Small intestine (tissue), 7 donors: Measurements from ENCODE around the gene MTCL3.

ENCODE experiments used
- DNase-seq, 2 donors: peaks; one replicate each; pipeline versions ENCODE4 v3.0.0 to v3.0.0-alpha.2; 2013
- FAIRE-seq: peaks from 2 replicates; lab custom pipeline; 2012; peaks lifted over from hg19 to GRCh38; lab: Jason Lieb, UNC
- H3K27ac ChIP-seq, 3 donors: one replicate each; pipeline ENCODE4 v1.5.1; 2013; ENCODE audit warnings: low read length in 2 of 3, mild to moderate bottlenecking in 2 of 3, control low read depth in 1 of 3, inconsistent platforms in 1 of 3, low read depth in 1 of 3, moderate library complexity in 1 of 3
- H3K27me3 ChIP-seq, 3 donors: one replicate each; pipeline ENCODE4 v1.6.1; 2013; ENCODE audit warnings: low read length in 3 of 3, inconsistent platforms in 1 of 3; ENCODE audit not compliant: control insufficient read depth in 3 of 3, insufficient read depth in 3 of 3
- H3K36me3 ChIP-seq, 3 donors: one replicate each; pipeline ENCODE4 v1.6.1; 2013; ENCODE audit warnings: low read length in 3 of 3, inconsistent platforms in 1 of 3, low read depth in 1 of 3, mild to moderate bottlenecking in 1 of 3, moderate library complexity in 1 of 3; ENCODE audit not compliant: control insufficient read depth in 3 of 3, insufficient read depth in 2 of 3
- H3K4me1 ChIP-seq, 3 donors: one replicate each; pipeline ENCODE4 v1.6.1; 2013; ENCODE audit warnings: low read length in 2 of 3, inconsistent platforms in 1 of 3, low read depth in 1 of 3, mild to moderate bottlenecking in 1 of 3, moderate library complexity in 1 of 3; ENCODE audit not compliant: control insufficient read depth in 3 of 3, insufficient read depth in 2 of 3
- H3K4me3 ChIP-seq, 3 donors: one replicate each; pipeline ENCODE4 v1.5.1; 2013; ENCODE audit warnings: low read length in 3 of 3, control low read depth in 1 of 3, inconsistent platforms in 1 of 3, low read depth in 1 of 3, mild to moderate bottlenecking in 1 of 3, moderate library complexity in 1 of 3
- H3K9me3 ChIP-seq, 2 donors: one replicate each; pipeline ENCODE4 v1.6.1; 2013; ENCODE audit warnings: low read depth in 1 of 2, low read length in 1 of 2; ENCODE audit not compliant: control insufficient read depth in 2 of 2, insufficient read depth in 1 of 2
- WGBS, 3 donors: extraction: QIAGEN DNeasy Blood & Tissue Kit; methylation state at CpG; one replicate each; pipeline ENCODE4 v1.1.7; 2013; 5-methylcytosine and 5-hydroxymethylcytosine counted together
- donor health status: healthy with polysubstance abuse.
- donor health status: control.
- donor health status: control.
- donor health status: Bipolar disorder and iron deficiency.
- donor health status: healthy.

MTCL3 gene

DNA sequence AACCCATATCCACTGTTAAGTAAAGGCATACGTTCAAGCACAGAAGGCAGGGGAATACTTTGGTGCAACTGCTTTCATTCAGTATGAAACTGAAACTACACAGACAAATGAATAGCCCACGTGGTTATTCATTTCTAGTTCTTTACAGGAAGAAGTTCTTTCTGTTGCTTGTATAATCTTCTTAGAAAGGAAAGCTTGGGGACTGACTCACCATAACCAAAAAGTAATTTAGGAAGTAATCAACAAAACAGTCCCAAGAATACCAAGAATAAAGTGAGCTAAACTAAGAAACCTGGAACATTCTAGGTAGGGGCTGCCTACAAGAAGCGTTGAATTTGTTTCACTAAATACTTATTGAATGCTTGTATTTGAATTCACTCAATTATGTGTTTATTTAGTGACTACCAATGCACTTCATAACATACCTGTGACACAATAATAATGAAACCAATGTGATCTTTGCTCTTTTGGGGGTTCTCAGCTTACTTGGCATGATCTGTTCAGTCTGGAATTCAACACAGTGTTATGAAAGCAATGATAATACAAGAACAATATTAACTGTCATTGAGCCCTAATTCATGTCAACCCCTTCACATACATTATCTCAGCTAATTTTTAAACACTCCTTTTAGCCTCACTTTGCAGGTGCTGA lies 34.8 kb downstream of the MTCL3 start:
- Histone ChIP-seq H3K27me3 (no peaks in the 10 kb centered on the region), H3K4me1 (peaks cover 0 to 10% (median 0%) of the 10 kb centered on the region in 3 donors), H3K36me3 (no peaks in the 10 kb centered on the region), H3K9me3 (no peaks in the 10 kb centered on the region), H3K4me3 (peak overlapping the region in 1 of 3 donors; percentile 5), H3K27ac (no peak overlapping the region)
- WGBS, 3 donors: 20 to 30% (median 22%) methylated on average over 3 of the region's 3 CpGs
- FAIRE-seq: peak; percentile 76
- peak; percentile 35 to 52 for DNase-seq

DNA sequence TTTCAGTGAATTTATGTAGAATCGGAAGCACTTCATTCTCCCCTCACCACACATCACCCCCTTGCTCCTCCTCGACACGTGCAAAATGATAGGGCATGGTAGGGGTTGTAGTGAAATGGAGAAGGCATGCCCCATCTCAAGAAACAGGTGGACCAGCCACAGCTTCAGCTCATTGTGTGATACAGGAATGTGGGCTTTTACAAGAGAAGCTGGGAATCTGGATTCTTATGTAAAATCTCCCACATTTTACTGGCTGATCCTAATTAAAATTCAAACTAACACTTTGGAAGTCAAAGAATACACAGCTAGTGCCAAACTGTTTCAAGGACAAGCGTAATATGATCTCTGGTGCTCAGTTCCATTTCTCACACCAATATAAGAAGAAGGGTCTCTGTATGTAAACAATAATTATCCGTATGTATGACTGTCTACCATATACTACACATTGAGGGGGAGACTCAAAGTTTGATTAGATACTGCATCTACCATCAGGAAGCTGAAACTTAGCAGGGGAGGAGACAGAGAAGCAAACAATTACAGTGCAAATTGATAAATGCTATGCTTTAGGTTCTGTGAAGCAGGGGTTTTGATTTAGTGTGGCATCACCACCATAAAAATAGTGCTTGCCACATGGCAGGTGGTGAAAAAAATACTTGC lies 35.6 kb downstream of the MTCL3 start:
- WGBS, 3 donors: 83 to 85% (median 83%) methylated on average over 5 of the region's 5 CpGs
- H3K4me1 ChIP-seq: peaks cover 0 to 10% (median 0%) of the 10 kb centered on the region in 3 donors
- H3K27me3 ChIP-seq: no peaks in the 10 kb centered on the region
- FAIRE-seq: no peak
- no peaks in the 10 kb centered on the region for H3K9me3 ChIP-seq
- peak overlapping the region in 1 of 3 donors; percentile 5 for H3K4me3 ChIP-seq
- H3K27ac ChIP-seq: no peak overlapping the region
- no peaks in the 10 kb centered on the region for H3K36me3 ChIP-seq
- no peak for DNase-seq

DNA sequence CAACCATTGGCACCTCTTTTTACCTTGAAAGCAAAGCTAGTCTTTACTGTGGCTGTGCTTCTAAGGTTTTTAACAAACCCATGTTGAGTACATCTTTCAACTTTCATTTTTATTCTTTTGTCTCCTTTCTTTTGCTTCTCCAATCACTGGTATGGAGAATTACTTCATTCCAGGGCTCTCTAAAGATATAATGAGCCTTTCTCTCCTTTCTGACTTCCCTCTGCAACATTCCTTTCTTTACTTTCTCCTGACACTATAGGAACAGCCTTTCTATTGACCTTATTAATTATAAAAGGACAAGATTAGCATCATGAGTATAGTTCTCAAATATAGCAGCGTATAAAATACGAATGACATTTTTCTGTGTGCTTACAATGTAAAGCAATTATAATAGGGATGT lies 36.8 kb downstream of the MTCL3 start:
- Histone ChIP-seq H3K9me3 (no peaks in the 10 kb centered on the region), H3K27ac (no peak overlapping the region), H3K4me3 (no peak overlapping the region), H3K36me3 (no peaks in the 10 kb centered on the region), H3K4me1 (peaks cover 0 to 10% (median 0%) of the 10 kb centered on the region in 3 donors), H3K27me3 (no peaks in the 10 kb centered on the region)
- FAIRE-seq (no peak), DNase-seq (no peak)
- WGBS, 3 donors: 95 to 99% (median 99%) methylated on average over 2 of the region's 2 CpGs

DNA sequence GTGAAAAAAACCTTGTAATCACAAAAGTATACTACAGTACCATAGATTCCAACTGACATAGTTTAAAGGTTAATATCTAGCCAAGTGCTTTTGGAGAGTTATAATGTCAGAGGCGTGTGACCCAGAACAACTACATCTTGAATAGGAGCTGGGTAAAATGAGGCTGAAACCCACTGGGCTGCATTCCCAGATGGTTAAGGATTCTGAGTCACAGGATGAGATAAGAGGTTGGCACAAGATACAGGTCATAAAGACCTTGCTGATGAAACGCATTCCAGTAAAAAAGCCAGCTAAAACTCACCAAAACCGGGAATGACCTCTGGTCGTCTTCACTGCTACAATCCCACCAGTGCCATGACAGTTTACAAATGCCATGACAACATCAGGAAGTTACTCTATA lies 37.5 kb downstream of the MTCL3 start:
- H3K4me1 ChIP-seq: peaks cover 0 to 10% (median 0%) of the 10 kb centered on the region in 3 donors
- DNase-seq (peak in 1 of 2 donors; percentile 13), FAIRE-seq (no peak)
- no peak overlapping the region for H3K27ac ChIP-seq
- no peaks in the 10 kb centered on the region for H3K27me3 ChIP-seq
- 20 to 54% (median 33%) methylated on average over 4 of the region's 4 CpGs for WGBS, 3 donors
- no peaks in the 10 kb centered on the region for H3K36me3 ChIP-seq
- H3K4me3 ChIP-seq: no peak overlapping the region
- no peaks in the 10 kb centered on the region for H3K9me3 ChIP-seq

DNA sequence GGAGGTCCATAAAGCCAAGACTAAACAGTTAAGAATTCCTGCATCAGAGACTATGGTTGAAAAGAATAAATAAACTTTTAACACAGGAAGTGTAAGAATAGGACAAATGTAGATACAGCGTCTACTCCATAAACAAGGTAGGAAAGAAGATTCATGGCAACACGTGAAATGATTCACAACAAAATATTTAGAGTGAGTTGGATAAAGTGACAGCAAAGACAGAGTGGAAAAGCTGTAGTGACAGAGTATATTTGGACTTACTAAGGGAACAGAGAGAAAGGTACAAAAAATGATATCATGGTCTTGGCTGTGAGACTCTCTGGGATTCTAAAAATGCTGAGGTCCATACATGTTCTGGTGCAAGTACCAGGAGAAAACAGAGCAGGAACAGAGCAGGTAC lies 38.0 kb downstream of the MTCL3 start:
- DNase-seq (no peak), FAIRE-seq (no peak)
- Histone ChIP-seq H3K36me3 (no peaks in the 10 kb centered on the region), H3K4me1 (peaks cover 0 to 10% (median 0%) of the 10 kb centered on the region in 3 donors), H3K9me3 (no peaks in the 10 kb centered on the region), H3K4me3 (no peak overlapping the region), H3K27me3 (peaks cover 0 to 2% (median 0%) of the 10 kb centered on the region in 3 donors), H3K27ac (no peak overlapping the region)
- 69 to 88% (median 85%) methylated on average over 2 of the region's 2 CpGs for WGBS, 3 donors

DNA sequence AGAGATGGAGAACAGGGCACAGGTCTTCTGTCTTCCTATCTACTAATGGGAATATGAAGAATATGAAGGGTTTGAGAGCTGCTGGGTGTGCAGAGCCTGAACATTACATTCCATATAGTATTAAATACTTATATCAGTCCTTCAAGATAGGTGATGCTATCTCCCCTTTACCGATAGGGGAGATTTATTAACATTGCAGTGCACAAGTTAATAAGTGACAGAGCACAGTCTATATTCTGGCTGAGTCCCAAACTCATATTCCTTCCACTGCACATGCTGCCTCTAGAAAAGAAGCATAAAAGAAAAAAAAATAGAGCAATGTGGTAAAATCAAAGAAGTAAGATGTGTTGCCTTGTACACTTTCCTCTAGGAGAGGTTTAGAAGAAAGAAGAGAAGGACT lies 41.5 kb downstream of the MTCL3 start:
- Histone ChIP-seq H3K36me3 (no peaks in the 10 kb centered on the region), H3K4me3 (no peak overlapping the region), H3K9me3 (peaks cover 0 to 7% of the 10 kb centered on the region in 2 donors), H3K27me3 (peaks cover 0 to 17% (median 0%) of the 10 kb centered on the region in 3 donors), H3K27ac (no peak overlapping the region), H3K4me1 (no peaks in the 10 kb centered on the region)
- DNase-seq (peak in 1 of 2 donors; percentile 49), FAIRE-seq (no peak)
- WGBS, 3 donors: 18 to 71% (median 29%) methylated on average over 1 of the region's 1 CpG

DNA sequence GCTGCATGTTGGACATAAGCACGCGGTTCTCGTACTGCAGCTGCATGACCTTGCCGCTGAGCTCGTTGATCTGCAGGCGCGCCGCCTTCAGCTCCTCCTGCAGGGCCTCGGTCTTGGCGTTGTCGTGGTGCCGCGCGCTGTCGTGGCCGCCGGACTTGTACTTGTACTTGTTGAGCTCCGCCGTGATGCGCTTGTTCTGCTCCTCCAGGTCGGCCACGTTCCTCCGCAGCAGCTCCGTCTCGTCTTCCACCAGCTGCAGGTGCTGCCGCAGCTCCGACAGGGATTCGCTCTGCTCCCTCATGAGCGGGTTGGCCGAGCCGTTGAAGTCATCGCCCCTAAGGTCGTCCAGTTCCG lies 43.3 kb downstream of the MTCL3 start:
- WGBS, 3 donors: 82 to 83% (median 82%) methylated on average over 34 of the region's 34 CpGs
- peaks cover 0 to 2% (median 0%) of the 10 kb centered on the region in 3 donors for H3K4me1 ChIP-seq
- H3K27ac ChIP-seq: no peak overlapping the region
- H3K4me3 ChIP-seq: no peak overlapping the region
- no peak for FAIRE-seq
- H3K27me3 ChIP-seq: peaks cover 0 to 19% (median 0%) of the 10 kb centered on the region in 3 donors
- H3K36me3 ChIP-seq: no peaks in the 10 kb centered on the region
- H3K9me3 ChIP-seq: peaks cover 0 to 7% of the 10 kb centered on the region in 2 donors
- DNase-seq: no peak

DNA sequence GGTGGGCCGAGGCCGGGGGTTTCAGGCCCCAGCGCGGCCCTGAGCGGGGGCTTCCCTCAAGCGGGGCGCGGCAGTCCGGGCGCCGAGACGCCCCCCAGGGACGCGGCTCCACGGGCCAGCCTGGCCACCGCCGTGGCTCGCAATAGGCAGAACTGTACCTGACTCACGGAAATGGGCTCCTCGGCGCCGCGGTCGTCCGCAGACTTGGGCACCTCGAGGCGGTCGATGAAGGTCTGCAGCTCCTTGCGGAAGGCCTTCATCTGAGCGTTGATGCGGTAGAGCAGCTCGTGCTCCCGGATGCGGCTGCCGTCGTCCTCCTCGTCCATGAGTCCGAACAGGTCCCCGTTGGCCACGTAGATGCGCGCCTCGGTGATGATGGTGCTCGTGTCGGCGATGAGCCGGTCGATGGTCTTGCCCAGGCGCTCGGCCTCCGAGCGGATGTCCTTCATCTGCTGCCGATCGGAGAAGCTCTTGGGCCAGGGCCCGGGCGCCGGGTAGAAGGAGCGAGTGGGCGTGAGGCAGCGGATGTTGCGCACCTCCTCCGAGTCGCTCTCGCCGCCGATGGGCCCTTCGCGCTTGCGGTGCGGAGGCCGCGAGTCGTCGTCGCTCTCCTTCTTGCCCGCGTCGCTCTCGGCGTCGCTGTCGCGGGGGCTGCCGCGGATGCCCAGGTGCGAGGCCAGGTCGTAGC lies 43.9 kb downstream of the MTCL3 start:
- Histone ChIP-seq H3K9me3 (peaks cover 0 to 7% of the 10 kb centered on the region in 2 donors), H3K4me3 (no peak overlapping the region), H3K27me3 (peaks cover 0 to 19% (median 0%) of the 10 kb centered on the region in 3 donors), H3K4me1 (peaks cover 0 to 2% (median 0%) of the 10 kb centered on the region in 3 donors), H3K36me3 (no peaks in the 10 kb centered on the region), H3K27ac (no peak overlapping the region)
- WGBS, 3 donors: 84 to 87% (median 85%) methylated on average over 75 to 87 of the region's 87 CpGs
- FAIRE-seq (no peak), DNase-seq (no peak)
